H1 (cell line): ENCODE measurements around the gene FBXW5. TPM values are rescaled to one million over a fixed set of nuclear protein-coding genes. Genes with fewer than 3 reads are reported as not detected.

Source experiments
- CTCF ChIA-PET: fragments of 300-600 bp; sonication (Branson Sonifier 250); formaldehyde crosslinking; loops from one replicate; lab custom pipeline; 2021; ENCODE audit not compliant: partially characterized antibody; lab: Charles Lee
- POLR2A ChIA-PET: fragments of 300-600 bp; sonication (Branson Sonifier 250); formaldehyde crosslinking; loops from one replicate; lab custom pipeline; 2021; ENCODE audit warnings: inconsistent platforms; ENCODE audit not compliant: partially characterized antibody; lab: Charles Lee
- DNase-seq, 2 experiments: peaks; one replicate each; pipeline versions ENCODE4 v3.0.0 to v3.0.0-alpha.2; 2010 to 2022; ENCODE audit warnings: low spot score in 2 of 2, low read depth in 1 of 2, mixed read lengths in 1 of 2
- FAIRE-seq: peaks from 2 replicates; lab custom pipeline; 2011; peaks lifted over from hg19 to GRCh38; lab: Jason Lieb, UNC
- H2AFZ ChIP-seq: 2 replicates; pipeline ENCODE4 v1.8.1; 2012; ENCODE audit warnings: low read length, inconsistent platforms
- H2AK5ac ChIP-seq: 2 replicates; pipeline ENCODE4 v1.6.1; 2013; ENCODE audit warnings: low read depth, low read length
- H2BK120ac ChIP-seq: replicated peaks from 2 replicates; pipeline ENCODE3; 2013; ENCODE audit warnings: low read depth, low read length, inconsistent platforms
- H2BK12ac ChIP-seq: 2 replicates; pipeline ENCODE4 v1.6.1; 2013; ENCODE audit warnings: low read depth, low read length
- H2BK15ac ChIP-seq: 2 replicates; pipeline ENCODE4 v1.6.1; 2013; ENCODE audit warnings: low read length
- H2BK20ac ChIP-seq: 2 replicates; pipeline ENCODE4 v1.6.1; 2013; ENCODE audit warnings: low read length
- H2BK5ac ChIP-seq: 2 replicates; pipeline ENCODE4 v1.6.1; 2013; ENCODE audit warnings: low read depth, low read length
- H3K14ac ChIP-seq: 2 replicates; pipeline ENCODE4 v1.6.1; 2013; ENCODE audit warnings: inconsistent platforms; ENCODE audit not compliant: insufficient read length
- H3K18ac ChIP-seq: 2 replicates; pipeline ENCODE4 v1.6.1; 2013; ENCODE audit warnings: low read length; ENCODE audit errors: extremely low read depth
- H3K23ac ChIP-seq: 2 replicates; pipeline ENCODE4 v1.6.1; 2013; ENCODE audit warnings: inconsistent platforms; ENCODE audit not compliant: insufficient read length
- H3K23me2 ChIP-seq: 2 replicates; pipeline ENCODE4 v1.6.1; 2013; ENCODE audit warnings: low read depth, low read length
- H3K27ac ChIP-seq: 2 replicates; pipeline ENCODE4 v1.6.1; 2011; ENCODE audit warnings: low read depth, low read length, inconsistent platforms
- H3K27me3 ChIP-seq, 4 experiments: replicated peaks in 1 of 4; 1 replicate in 1 of 4; 2 replicates in 3 of 4; pipeline versions ENCODE4 v1.6.1 to v1.8.1; 2011 to 2013; ENCODE audit warnings: low read length in 3 of 4, mild to moderate bottlenecking in 3 of 4, inconsistent platforms in 2 of 4, mixed read lengths in 2 of 4, moderate library complexity in 1 of 4; ENCODE audit not compliant: control insufficient read depth in 3 of 4, insufficient read depth in 3 of 4; ENCODE audit errors: extremely low read depth in 1 of 4
- H3K36me3 ChIP-seq, 4 experiments: 2 replicates each; pipeline versions ENCODE4 v1.6.1 to v1.8.1; 2011 to 2013; ENCODE audit warnings: mild to moderate bottlenecking in 4 of 4, low read length in 3 of 4, moderate library complexity in 2 of 4, control low read depth in 1 of 4, inconsistent platforms in 1 of 4; ENCODE audit not compliant: insufficient read depth in 4 of 4, control insufficient read depth in 2 of 4
- H3K4ac ChIP-seq: replicated peaks from 2 replicates; pipeline ENCODE3; 2013; ENCODE audit warnings: low read length, low read depth, mixed read lengths, inconsistent platforms; ENCODE audit not compliant: insufficient read length
- H3K4me1 ChIP-seq, 4 experiments: replicated peaks in 1 of 4; 1 replicate in 1 of 4; 2 replicates in 3 of 4; pipeline versions ENCODE4 v1.6.1 to v1.8.1; 2011 to 2013; ENCODE audit warnings: low read length in 3 of 4, inconsistent platforms in 2 of 4, mixed read lengths in 1 of 4; ENCODE audit not compliant: insufficient read depth in 4 of 4, control insufficient read depth in 3 of 4
- H3K4me2 ChIP-seq, 2 experiments: 2 replicates each; pipeline versions ENCODE4 v1.6.1 to v1.8.1; 2011 to 2013; ENCODE audit warnings: low read depth in 2 of 2, low read length in 2 of 2, control low read depth in 1 of 2, inconsistent platforms in 1 of 2, mild to moderate bottlenecking in 1 of 2; ENCODE audit not compliant: insufficient read depth in 1 of 2
- H3K4me3 ChIP-seq, 4 experiments: fragments of 200-600, 300-600 bp in 1 of 4; sonication (generic), shearing (Covaris generic), sonication (Bioruptor Twin) in 1 of 4; 2 replicates each; pipeline versions ENCODE4 v1.5.1 to v1.8.1; 2011 to 2016; ENCODE audit warnings: low read length in 4 of 4, low read depth in 3 of 4, control low read depth in 2 of 4, inconsistent platforms in 2 of 4, mild to moderate bottlenecking in 2 of 4, mixed read lengths in 1 of 4, moderate library complexity in 1 of 4; ENCODE audit not compliant: insufficient read depth in 2 of 4; ENCODE audit errors: extremely low read depth in 1 of 4
- H3K56ac ChIP-seq: replicated peaks from 2 replicates; pipeline ENCODE3; 2013; ENCODE audit warnings: low read depth, mild to moderate bottlenecking, mixed read lengths, low read length, inconsistent platforms; ENCODE audit not compliant: insufficient read length
- H3K79me1 ChIP-seq: 2 replicates; pipeline ENCODE4 v1.6.1; 2013; ENCODE audit warnings: low read depth, low read length, control low read depth
- H3K79me2 ChIP-seq, 2 experiments: 2 replicates each; pipeline versions ENCODE4 v1.6.1 to v1.8.1; 2012 to 2013; ENCODE audit warnings: low read length in 2 of 2, mild to moderate bottlenecking in 2 of 2, inconsistent platforms in 1 of 2; ENCODE audit not compliant: insufficient read depth in 2 of 2, control insufficient read depth in 1 of 2
- H3K9ac ChIP-seq, 4 experiments: replicated peaks in 1 of 4; 1 replicate in 1 of 4; 2 replicates in 3 of 4; pipeline versions ENCODE4 v1.6.1 to v1.8.1; 2011 to 2013; ENCODE audit warnings: low read depth in 3 of 4, low read length in 3 of 4, control low read depth in 2 of 4, mild to moderate bottlenecking in 2 of 4, moderate library complexity in 2 of 4, inconsistent platforms in 1 of 4; ENCODE audit errors: extremely low read depth in 1 of 4
- H3K9me3 ChIP-seq, 2 experiments: 2 replicates each; pipeline versions ENCODE4 v1.6.1 to v1.8.1; 2012 to 2013; ENCODE audit warnings: mild to moderate bottlenecking in 2 of 2, moderate library complexity in 2 of 2, control low read depth in 1 of 2, inconsistent platforms in 1 of 2, low read depth in 1 of 2, low read length in 1 of 2, mixed read lengths in 1 of 2; ENCODE audit not compliant: insufficient read depth in 2 of 2
- H4K20me1 ChIP-seq, 2 experiments: replicated peaks in 1 of 2; 2 replicates each; pipeline versions ENCODE3 to v1.8.1; 2011 to 2013; ENCODE audit warnings: inconsistent platforms in 2 of 2, low read length in 2 of 2, mild to moderate bottlenecking in 1 of 2; ENCODE audit not compliant: insufficient read depth in 2 of 2, control insufficient read depth in 1 of 2
- H4K5ac ChIP-seq: 2 replicates; pipeline ENCODE4 v1.6.1; 2013; ENCODE audit warnings: low read length, low read depth, mixed read lengths, inconsistent platforms; ENCODE audit not compliant: insufficient read length
- H4K8ac ChIP-seq: 2 replicates; pipeline ENCODE4 v1.8.0; 2013; ENCODE audit warnings: mild to moderate bottlenecking, moderate library complexity, low read length, inconsistent platforms; ENCODE audit not compliant: insufficient read depth; ENCODE audit errors: extremely low read depth
- H4K91ac ChIP-seq: replicated peaks from 2 replicates; pipeline ENCODE3; 2013; ENCODE audit warnings: low read length, mixed read lengths, inconsistent platforms; ENCODE audit not compliant: insufficient read length
- CHD1 ChIP-seq: IDR thresholded peaks from 2 replicates; pipeline ENCODE4 v1.6.1; 2012; ENCODE audit warnings: low read depth, low read length, improper control_type of control experiment
- CTBP2 ChIP-seq: IDR thresholded peaks from 2 replicates; pipeline ENCODE4 v1.7.0; 2011; ENCODE audit warnings: borderline replicate concordance, mild to moderate bottlenecking, moderate library complexity, mixed read lengths, low read length; ENCODE audit not compliant: insufficient read depth, insufficient read length
- HDAC6 ChIP-seq: IDR thresholded peaks from one replicate; pipeline ENCODE4 v1.7.1; 2012; ENCODE audit warnings: low read depth, mild to moderate bottlenecking, inconsistent platforms, low read length, moderate library complexity
- PHF8 ChIP-seq: fragments of 200-600 bp; sonication (generic); conservative IDR thresholded peaks from 2 replicates; pipeline ENCODE4 v1.7.1; 2012; ENCODE audit warnings: low read depth, mild to moderate bottlenecking, inconsistent platforms, low read length, moderate library complexity
- POLR2A ChIP-seq, 2 experiments: IDR thresholded peaks; 1 replicate in 1 of 2; 2 replicates in 1 of 2; pipeline ENCODE4 v1.6.1; 2011; ENCODE audit warnings: low read depth in 2 of 2, low read length in 2 of 2, mild to moderate bottlenecking in 2 of 2; ENCODE audit errors: control extremely low read depth in 1 of 2
- RFX5 ChIP-seq: IDR thresholded peaks from 2 replicates; pipeline ENCODE4 v1.6.1; 2011; ENCODE audit warnings: low read depth, low read length, improper control_type of control experiment, borderline replicate concordance
- SIRT6 ChIP-seq: IDR thresholded peaks from one replicate; pipeline ENCODE4 v1.7.1; 2012; ENCODE audit warnings: low read length, inconsistent platforms
- TCF12 ChIP-seq: IDR thresholded peaks from 2 replicates; pipeline ENCODE4 v1.6.1; 2011; ENCODE audit warnings: low read depth, mild to moderate bottlenecking, low read length
- WGBS, 2 experiments: shearing (Covaris generic) in 1 of 2; methylation state at CpG; one replicate each; pipeline versions ENCODE4 v1.1.6 to v1.1.7; 2013 to 2015; ENCODE audit warnings: low lambda C conversion rate in 2 of 2, mixed read lengths in 2 of 2, inconsistent platforms in 1 of 2, low coverage in 1 of 2, missing lambda C conversion rate in 1 of 2; ENCODE audit not compliant: insufficient replicate concordance in 2 of 2, insufficient coverage in 1 of 2, insufficient read length in 1 of 2; ENCODE audit errors: extremely low coverage in 1 of 2, missing lambda C conversion rate in 1 of 2; 5-methylcytosine and 5-hydroxymethylcytosine counted together
- polyA plus RNA-seq, 7 experiments: library from polyadenylated mRNA; depleted of rRNA in 3 of 7; stranded (reverse) in 5 of 7; unstranded in 2 of 7; fragments of >200 nt in 5 of 7; fragments of 200-250 nt in 2 of 7; gene quantifications; 1 replicate in 5 of 7; 2 replicates in 1 of 7; 4 replicates in 1 of 7; pipeline versions ENCODE4 v1.2.1 to v1.2.3, GENCODE V29; 2011 to 2013; ENCODE audit warnings: missing spikeins in 2 of 7, mixed read lengths in 2 of 7
- total RNA-seq: library from RNA; stranded (reverse); fragmentation: NEBNext Ultra II Directional; extraction: Animal tissue kit (Norgen Biotek cat#: 25700); gene quantifications from 2 replicates; pipeline ENCODE4 v1.2.1, GENCODE V29; 2021

Gene FBXW5
- total and polyA plus RNA-seq, 2 of the 8 experiments (the other 6 are each of a cell fraction or from before 2014, with no cell fraction given), result 49.0 to 71.0 TPM

GRCh38 chr9:136898483-136899100 is 45.9 kb downstream of the FBXW5 start:
- H3K4ac ChIP-seq, result no peak overlapping the region
- WGBS, 2 experiments, result 92% methylated on average over 18 of the region's 21 CpGs; no CpG with 5 or more reads in 1 of the 2 experiments
- H4K91ac ChIP-seq, result no peak overlapping the region
- H4K5ac ChIP-seq, result no peak overlapping the region
- H2BK5ac ChIP-seq, result no peak overlapping the region
- ChIA-PET POLR2A (interaction anchor here (0.8 to 2.0 kb wide), 6 partner anchors 11 to 51 kb away, joined by 3 to 10 read pairs (median 6); partner anchors contain the start of genes EDF1 and TRAF2), CTCF (interaction anchor here (0.6 to 1.9 kb wide), 11 partner anchors 16 to 338 kb away, joined by 3 to 7 read pairs (median 4); no protein-coding TSS in a partner anchor)
- H4K8ac ChIP-seq, result no peak overlapping the region
- H3K4me3 ChIP-seq, result no peak overlapping the region
- no peak overlapping the region for H2AK5ac ChIP-seq
- H3K23ac ChIP-seq, result no peak overlapping the region
- no peaks in the 10 kb centered on the region for H3K27me3 ChIP-seq
- H2BK20ac ChIP-seq, result no peak overlapping the region
- H3K18ac ChIP-seq, result no peak overlapping the region
- FAIRE-seq, result no peak
- H3K27ac ChIP-seq, result no peak overlapping the region
- no peak overlapping the region for H3K56ac ChIP-seq
- no peaks in the 10 kb centered on the region for H3K9me3 ChIP-seq
- no peak overlapping the region for H3K14ac ChIP-seq
- H3K9ac ChIP-seq, result no peak overlapping the region
- no peak overlapping the region for H2BK12ac ChIP-seq
- no peaks in the 10 kb centered on the region; a peak in 1 of 7 replicates for H3K4me1 ChIP-seq
- peaks cover 0 to 32% of the 10 kb centered on the region in 2 experiments; a peak in 2 of 4 replicates for H3K79me2 ChIP-seq
- peaks cover 7 to 26% (median 23%) of the 10 kb centered on the region in 4 experiments; a peak in 6 of 8 replicates for H3K36me3 ChIP-seq
- no peak for DNase-seq
- peaks cover 5 to 23% of the 10 kb centered on the region in 2 experiments for H4K20me1 ChIP-seq
- H2BK15ac ChIP-seq, result no peak overlapping the region
- H3K79me1 ChIP-seq, result peaks cover 13% of the 10 kb centered on the region
- no peaks in the 10 kb centered on the region for H3K23me2 ChIP-seq
- no peak overlapping the region for H2BK120ac ChIP-seq
- no peak overlapping the region for H3K4me2 ChIP-seq
- no peak overlapping the region for H2AFZ ChIP-seq
- TF ChIP-seq POLR2A (IDR thresholded peaks at IDR 0.05; ENCODE audit: control extremely low read depth in 1 of 2, low read depth in 2 of 2, low read length in 2 of 2) (no peak), HDAC6 (no peak), TCF12 (no peak), CTBP2 (no peak), SIRT6 (no peak), RFX5 (no peak), PHF8 (no peak), CHD1 (no peak)
